ENCODE data around the gene GABPB2.

- no peak for TF ChIP-seq EZH2 (IDR thresholded peaks at IDR 0.05; ENCODE audit: borderline replicate concordance, low read depth, low read length, poor library complexity, severe bottlenecking)
- TF ChIP-seq, protein P1, sequence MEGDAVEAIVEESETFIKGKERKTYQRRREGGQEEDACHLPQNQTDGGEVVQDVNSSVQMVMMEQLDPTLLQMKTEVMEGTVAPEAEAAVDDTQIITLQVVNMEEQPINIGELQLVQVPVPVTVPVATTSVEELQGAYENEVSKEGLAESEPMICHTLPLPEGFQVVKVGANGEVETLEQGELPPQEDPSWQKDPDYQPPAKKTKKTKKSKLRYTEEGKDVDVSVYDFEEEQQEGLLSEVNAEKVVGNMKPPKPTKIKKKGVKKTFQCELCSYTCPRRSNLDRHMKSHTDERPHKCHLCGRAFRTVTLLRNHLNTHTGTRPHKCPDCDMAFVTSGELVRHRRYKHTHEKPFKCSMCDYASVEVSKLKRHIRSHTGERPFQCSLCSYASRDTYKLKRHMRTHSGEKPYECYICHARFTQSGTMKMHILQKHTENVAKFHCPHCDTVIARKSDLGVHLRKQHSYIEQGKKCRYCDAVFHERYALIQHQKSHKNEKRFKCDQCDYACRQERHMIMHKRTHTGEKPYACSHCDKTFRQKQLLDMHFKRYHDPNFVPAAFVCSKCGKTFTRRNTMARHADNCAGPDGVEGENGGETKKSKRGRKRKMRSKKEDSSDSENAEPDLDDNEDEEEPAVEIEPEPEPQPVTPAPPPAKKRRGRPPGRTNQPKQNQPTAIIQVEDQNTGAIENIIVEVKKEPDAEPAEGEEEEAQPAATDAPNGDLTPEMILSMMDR (conservative IDR thresholded peaks at IDR 0.05; ENCODE audit: low read depth, low read length) = no peak
These were observed 72.0 kb downstream of the GABPB2 start for GRCh38 chr1:151142411-151143056.
